Measurements from ENCODE around the gene MTR.

Gene MTR

DNA sequence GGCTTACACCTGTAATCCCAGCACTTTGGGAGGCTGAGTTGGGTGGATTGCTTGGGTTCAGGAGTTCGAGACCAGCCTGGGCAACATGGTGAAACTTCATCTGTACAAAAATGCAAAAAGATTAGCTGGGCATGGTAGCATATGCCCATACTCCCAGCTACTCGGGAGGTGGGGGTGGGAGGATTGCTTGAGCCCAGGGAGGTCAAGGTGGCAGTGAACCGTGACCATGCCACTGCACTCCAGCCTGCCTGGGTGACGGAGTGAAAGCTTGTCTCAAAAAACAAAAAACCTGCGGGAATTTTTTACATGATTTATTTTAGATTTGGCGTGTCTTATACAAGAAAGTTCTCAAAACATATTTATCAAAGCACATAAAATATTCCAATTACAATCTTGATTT, 27.8 kb upstream of the MTR start:
- TF ChIP-seq TAF1 (IDR thresholded peaks at IDR 0.05; ENCODE audit: low read depth) (no peak), EGR1 (IDR thresholded peaks at IDR 0.05) (no peak), RAD21 (IDR thresholded peaks at IDR 0.05; ENCODE audit: low read depth) (no peak), TCF12 (IDR thresholded peaks at IDR 0.05; ENCODE audit: low read depth) (no peak), EP300 (IDR thresholded peaks at IDR 0.05; ENCODE audit: borderline replicate concordance) (no peak), TEAD4 (IDR thresholded peaks at IDR 0.05) (no peak), ZBTB7A (IDR thresholded peaks at IDR 0.05; ENCODE audit: low read depth) (no peak)
- TF ChIP-seq, protein P1, sequence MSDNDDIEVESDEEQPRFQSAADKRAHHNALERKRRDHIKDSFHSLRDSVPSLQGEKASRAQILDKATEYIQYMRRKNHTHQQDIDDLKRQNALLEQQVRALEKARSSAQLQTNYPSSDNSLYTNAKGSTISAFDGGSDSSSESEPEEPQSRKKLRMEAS (IDR thresholded peaks at IDR 0.05), result no peak
- TF ChIP-seq, protein P2, sequence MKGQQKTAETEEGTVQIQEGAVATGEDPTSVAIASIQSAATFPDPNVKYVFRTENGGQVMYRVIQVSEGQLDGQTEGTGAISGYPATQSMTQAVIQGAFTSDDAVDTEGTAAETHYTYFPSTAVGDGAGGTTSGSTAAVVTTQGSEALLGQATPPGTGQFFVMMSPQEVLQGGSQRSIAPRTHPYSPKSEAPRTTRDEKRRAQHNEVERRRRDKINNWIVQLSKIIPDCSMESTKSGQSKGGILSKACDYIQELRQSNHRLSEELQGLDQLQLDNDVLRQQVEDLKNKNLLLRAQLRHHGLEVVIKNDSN (IDR thresholded peaks at IDR 0.05), result no peak

DNA sequence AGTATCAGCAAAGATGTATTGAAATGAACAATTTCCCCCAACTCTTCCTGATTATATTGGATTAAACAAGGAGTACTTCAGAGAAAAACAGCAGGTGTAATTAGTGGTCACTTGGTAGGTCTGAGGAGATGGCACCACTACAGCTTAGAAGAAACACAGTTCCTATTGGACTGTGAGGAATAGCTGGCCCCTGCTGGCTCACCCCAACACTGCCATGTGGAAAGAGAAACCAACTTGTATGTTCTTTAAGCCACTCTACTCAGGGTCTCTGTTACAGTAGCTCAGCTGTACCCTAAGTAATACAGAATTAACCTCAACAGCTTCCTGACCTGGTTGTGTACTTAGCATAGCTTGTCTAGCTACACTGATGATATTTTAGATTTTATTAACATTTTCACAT, 26.5 kb upstream of the MTR start:
- TF ChIP-seq FOXM1 (IDR thresholded peaks at IDR 0.05; ENCODE audit: borderline replicate concordance, low read depth), result no peak
- TF ChIP-seq, protein P1 (IDR thresholded peaks at IDR 0.05), result no peak
- no peak for TF ChIP-seq ZBTB7A (IDR thresholded peaks at IDR 0.05; ENCODE audit: low read depth)
- no peak for TF ChIP-seq CREB1 (IDR thresholded peaks at IDR 0.05; ENCODE audit: low read depth)
- TF ChIP-seq TCF12 (IDR thresholded peaks at IDR 0.05; ENCODE audit: low read depth), result no peak
- TF ChIP-seq NFIC (IDR thresholded peaks at IDR 0.05), result no peak
- no peak for TF ChIP-seq EP300 (IDR thresholded peaks at IDR 0.05; ENCODE audit: borderline replicate concordance)
- TF ChIP-seq, protein P2 (IDR thresholded peaks at IDR 0.05), result no peak
- no peak for TF ChIP-seq RAD21 (IDR thresholded peaks at IDR 0.05; ENCODE audit: low read depth)
- TF ChIP-seq, protein P3, sequence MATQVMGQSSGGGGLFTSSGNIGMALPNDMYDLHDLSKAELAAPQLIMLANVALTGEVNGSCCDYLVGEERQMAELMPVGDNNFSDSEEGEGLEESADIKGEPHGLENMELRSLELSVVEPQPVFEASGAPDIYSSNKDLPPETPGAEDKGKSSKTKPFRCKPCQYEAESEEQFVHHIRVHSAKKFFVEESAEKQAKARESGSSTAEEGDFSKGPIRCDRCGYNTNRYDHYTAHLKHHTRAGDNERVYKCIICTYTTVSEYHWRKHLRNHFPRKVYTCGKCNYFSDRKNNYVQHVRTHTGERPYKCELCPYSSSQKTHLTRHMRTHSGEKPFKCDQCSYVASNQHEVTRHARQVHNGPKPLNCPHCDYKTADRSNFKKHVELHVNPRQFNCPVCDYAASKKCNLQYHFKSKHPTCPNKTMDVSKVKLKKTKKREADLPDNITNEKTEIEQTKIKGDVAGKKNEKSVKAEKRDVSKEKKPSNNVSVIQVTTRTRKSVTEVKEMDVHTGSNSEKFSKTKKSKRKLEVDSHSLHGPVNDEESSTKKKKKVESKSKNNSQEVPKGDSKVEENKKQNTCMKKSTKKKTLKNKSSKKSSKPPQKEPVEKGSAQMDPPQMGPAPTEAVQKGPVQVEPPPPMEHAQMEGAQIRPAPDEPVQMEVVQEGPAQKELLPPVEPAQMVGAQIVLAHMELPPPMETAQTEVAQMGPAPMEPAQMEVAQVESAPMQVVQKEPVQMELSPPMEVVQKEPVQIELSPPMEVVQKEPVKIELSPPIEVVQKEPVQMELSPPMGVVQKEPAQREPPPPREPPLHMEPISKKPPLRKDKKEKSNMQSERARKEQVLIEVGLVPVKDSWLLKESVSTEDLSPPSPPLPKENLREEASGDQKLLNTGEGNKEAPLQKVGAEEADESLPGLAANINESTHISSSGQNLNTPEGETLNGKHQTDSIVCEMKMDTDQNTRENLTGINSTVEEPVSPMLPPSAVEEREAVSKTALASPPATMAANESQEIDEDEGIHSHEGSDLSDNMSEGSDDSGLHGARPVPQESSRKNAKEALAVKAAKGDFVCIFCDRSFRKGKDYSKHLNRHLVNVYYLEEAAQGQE (IDR thresholded peaks at IDR 0.05; ENCODE audit: low read depth), result no peak
- TF ChIP-seq YY1 (IDR thresholded peaks at IDR 0.05; ENCODE audit: low read depth), result no peak
- no peak for TF ChIP-seq TEAD4 (IDR thresholded peaks at IDR 0.05)
- TF ChIP-seq CEBPB (IDR thresholded peaks at IDR 0.05), result no peak
- TF ChIP-seq EGR1 (IDR thresholded peaks at IDR 0.05), result no peak
- TF ChIP-seq TAF1 (IDR thresholded peaks at IDR 0.05; ENCODE audit: low read depth), result no peak

DNA sequence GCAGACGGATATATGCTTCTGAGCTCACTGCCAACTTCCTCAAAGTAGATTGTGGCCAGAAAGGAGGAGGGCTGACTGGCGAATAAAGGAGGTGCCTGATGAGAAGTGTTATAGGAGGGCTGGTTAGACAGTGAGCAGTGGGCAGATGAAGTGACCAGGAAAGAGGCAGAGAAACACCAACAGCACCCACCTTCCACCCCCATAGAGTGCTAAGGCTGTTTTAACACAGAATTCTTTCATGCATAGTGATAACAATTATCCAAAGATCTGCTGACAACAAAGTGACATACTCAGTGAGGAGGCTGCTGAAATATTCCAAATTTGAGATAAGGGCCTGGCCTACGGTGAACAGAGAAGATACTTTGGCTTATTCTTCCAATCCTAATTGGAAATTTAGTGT, 21.2 kb upstream of the MTR start:
- TF ChIP-seq, protein P2 (IDR thresholded peaks at IDR 0.05), result no peak
- TF ChIP-seq, protein P1 (IDR thresholded peaks at IDR 0.05), result no peak

DNA sequence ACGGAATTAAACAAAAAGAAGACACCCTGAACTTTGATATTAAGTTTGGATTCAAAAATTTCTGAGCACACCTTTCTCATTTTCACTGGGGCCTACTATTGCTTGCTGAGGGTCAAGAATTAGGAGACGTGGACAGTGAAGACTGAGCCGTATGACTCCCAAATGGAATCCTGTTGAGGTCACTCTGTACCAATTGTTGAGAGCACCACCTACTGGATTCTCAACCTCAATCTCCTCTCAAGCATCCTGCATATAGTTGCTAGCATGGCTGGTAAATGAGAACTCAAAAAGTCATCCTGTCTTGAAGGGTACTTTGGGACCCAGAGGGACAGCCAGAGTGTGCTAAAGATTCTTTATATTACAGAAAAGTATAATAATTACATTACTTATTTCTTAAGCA, 20.2 kb upstream of the MTR start:
- TF ChIP-seq ZBTB7A (IDR thresholded peaks at IDR 0.05; ENCODE audit: low read depth) (no peak), TCF12 (IDR thresholded peaks at IDR 0.05; ENCODE audit: low read depth) (no peak), RAD21 (IDR thresholded peaks at IDR 0.05; ENCODE audit: low read depth) (peak; percentile 56), CREB1 (IDR thresholded peaks at IDR 0.05; ENCODE audit: low read depth) (no peak), EGR1 (IDR thresholded peaks at IDR 0.05) (no peak)

DNA sequence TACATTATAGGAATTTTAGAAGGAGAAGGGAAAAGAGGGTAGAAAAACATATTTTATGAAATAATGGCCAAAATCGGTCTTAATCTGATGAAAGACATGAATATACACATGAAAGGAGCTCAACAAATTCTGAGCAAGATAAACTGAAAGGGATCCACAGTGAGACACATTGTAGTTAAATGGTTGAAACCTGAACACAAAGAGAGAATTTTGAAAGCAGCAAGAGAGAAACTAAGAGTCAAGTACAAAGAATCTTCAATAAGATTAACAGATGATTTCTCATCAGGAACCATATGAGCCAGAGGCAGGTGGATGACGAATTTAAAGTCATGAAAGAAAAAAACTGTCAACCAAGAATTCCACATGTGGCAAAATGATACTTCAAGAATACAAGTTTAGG, 15.8 kb upstream of the MTR start:
- TF ChIP-seq FOXM1 (IDR thresholded peaks at IDR 0.05; ENCODE audit: borderline replicate concordance, low read depth) (no peak), EGR1 (IDR thresholded peaks at IDR 0.05) (no peak), CREB1 (IDR thresholded peaks at IDR 0.05; ENCODE audit: low read depth) (no peak), EP300 (IDR thresholded peaks at IDR 0.05; ENCODE audit: borderline replicate concordance) (no peak), TEAD4 (IDR thresholded peaks at IDR 0.05) (no peak), CEBPB (IDR thresholded peaks at IDR 0.05) (no peak), RAD21 (IDR thresholded peaks at IDR 0.05; ENCODE audit: low read depth) (no peak), NFIC (IDR thresholded peaks at IDR 0.05) (no peak)
- TF ChIP-seq, protein P3 (IDR thresholded peaks at IDR 0.05; ENCODE audit: low read depth), result no peak

DNA sequence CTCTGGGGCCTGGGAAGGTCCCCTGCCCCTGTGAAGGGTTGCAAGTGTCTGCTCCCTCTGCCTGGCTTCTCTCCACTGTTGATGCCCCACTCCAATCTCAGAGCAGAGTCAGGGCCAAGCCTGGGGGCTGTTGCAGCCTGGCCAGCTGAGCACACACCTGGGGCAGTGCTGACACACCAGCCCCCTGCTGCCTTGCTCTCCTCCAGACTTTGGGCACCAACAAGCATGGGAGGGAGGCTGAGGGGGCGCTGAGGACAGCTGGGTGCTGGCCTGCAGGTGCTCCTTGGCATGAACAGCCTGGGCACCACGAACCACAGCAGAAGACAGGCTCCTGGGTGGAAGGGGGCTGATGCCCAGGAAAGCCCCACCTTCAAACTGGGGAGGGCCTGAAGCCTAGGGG, 9.6 kb upstream of the MTR start:
- no peak for TF ChIP-seq CREB1 (IDR thresholded peaks at IDR 0.05; ENCODE audit: low read depth)
- TF ChIP-seq, protein P3 (IDR thresholded peaks at IDR 0.05; ENCODE audit: low read depth), result no peak
